Hematopoietic multipotent progenitor cell treated with erythropoietin and hydrocortisone succinate and interleukin-3 and kit ligand, for 17 days (in vitro differentiated cells): ENCODE measurements around the gene MRFAP1L1.
A peak's percentile ranks its signal among the peaks of the same experiment; 100 is the strongest.
"Not testable (repeated sequence)": the region's sequence is repeated elsewhere in the genome, so short reads cannot be mapped to it uniquely, and the experiment has no call there.

ENCODE experiments used
- DNase-seq: peaks from one replicate; pipeline ENCODE4 v3.0.0-alpha.2; 2015; ENCODE audit warnings: low spot score

The MRFAP1L1 gene

GRCh38 chr4:6688879-6689505, 20.7 kb downstream of the MRFAP1L1 start:
- DNase-seq, result no peak

- DNase-seq, result no peak
Observed at GRCh38 chr4:6687947-6688878, 21.5 kb downstream of the MRFAP1L1 start.

GRCh38 chr4:6686104-6686787, 23.4 kb downstream of the MRFAP1L1 start:
- DNase-seq, result no peak

- DNase-seq, result no peak
Observed at GRCh38 chr4:6684656-6685055, 25.0 kb downstream of the MRFAP1L1 start.

GRCh38 chr4:6682862-6683590, 26.6 kb downstream of the MRFAP1L1 start:
- no peak for DNase-seq

- peak; percentile 51 for DNase-seq
Observed at GRCh38 chr4:6681191-6681590, 28.5 kb downstream of the MRFAP1L1 start.

- no peak for DNase-seq
Observed at GRCh38 chr4:6680372-6681034, 29.2 kb downstream of the MRFAP1L1 start.

- DNase-seq, result no peak
Observed at GRCh38 chr4:6676722-6677558, 32.7 kb downstream of the MRFAP1L1 start.

GRCh38 chr4:6674500-6675149, 35.0 kb downstream of the MRFAP1L1 start:
- peak; percentile 77 for DNase-seq

GRCh38 chr4:6673660-6674499, 35.8 kb downstream of the MRFAP1L1 start:
- DNase-seq, result peak; percentile 87

- not testable (repeated sequence) for DNase-seq
Observed at GRCh38 chr4:6673191-6673659, 36.4 kb downstream of the MRFAP1L1 start.

- not testable (repeated sequence) for DNase-seq
Observed at GRCh38 chr4:6672541-6673190, 37.0 kb downstream of the MRFAP1L1 start.

- DNase-seq, result no peak
Observed at GRCh38 chr4:6672131-6672530, 37.5 kb downstream of the MRFAP1L1 start.

GRCh38 chr4:6671648-6672047, 38.0 kb downstream of the MRFAP1L1 start:
- no peak for DNase-seq

GRCh38 chr4:6668391-6668790, 41.3 kb downstream of the MRFAP1L1 start:
- DNase-seq, result no peak

GRCh38 chr4:6665320-6665654, 44.4 kb downstream of the MRFAP1L1 start:
- DNase-seq, result no peak

- DNase-seq, result no peak
Observed at GRCh38 chr4:6663596-6664393, 45.9 kb downstream of the MRFAP1L1 start.

- DNase-seq, result no peak
Observed at GRCh38 chr4:6662591-6662990, 47.1 kb downstream of the MRFAP1L1 start.
